ENCODE results near the gene GNB2. TPM values are rescaled to one million over a fixed set of nuclear protein-coding genes. Genes with fewer than 3 reads are reported as not detected.
"Not testable (repeated sequence)": the region's sequence is repeated elsewhere in the genome, so short reads cannot be mapped to it uniquely, and the experiment has no call there.

GNB2 gene
- total RNA-seq, 1 donor from 2014 or later = 208 TPM

GRCh38 chr7:100714725-100715124 lies 41.2 kb downstream of the GNB2 start:
- intact Hi-C loops (cut with DNase I) = no loop called here
- ATAC-seq = no peak
- TF ChIP-seq CTCF (IDR thresholded peaks at IDR 0.05) = no peak

GRCh38 chr7:100717073-100717472 lies 43.5 kb downstream of the GNB2 start:
- H3K27ac ChIP-seq; H3K4me1 ChIP-seq; H3K9me3 ChIP-seq; intact Hi-C loops (cut with DNase I); H3K36me3 ChIP-seq; DNase-seq; ATAC-seq; H3K4me3 ChIP-seq: not testable (repeated sequence)
- H3K27me3 ChIP-seq = peaks cover 31% of the 10 kb centered on the region

More at GRCh38 chr7:100714725-100715124, 41.2 kb downstream of the GNB2 start:
- no peaks in the 10 kb centered on the region for H3K9me3 ChIP-seq
- H3K36me3 ChIP-seq = no peaks in the 10 kb centered on the region
- DNase-seq = no peak
- no peak overlapping the region for H3K4me3 ChIP-seq
- no peaks in the 10 kb centered on the region for H3K4me1 ChIP-seq
- no peak overlapping the region for H3K27ac ChIP-seq
- H3K27me3 ChIP-seq = peaks cover 8% of the 10 kb centered on the region

GRCh38 chr7:100719523-100720278 lies 46.2 kb downstream of the GNB2 start:
- Histone ChIP-seq H3K9me3 (no peaks in the 10 kb centered on the region), H3K4me3 (no peak overlapping the region), H3K27ac (no peak overlapping the region), H3K27me3 (peaks cover 42% of the 10 kb centered on the region), H3K4me1 (no peaks in the 10 kb centered on the region), H3K36me3 (no peaks in the 10 kb centered on the region)
- intact Hi-C loops (cut with DNase I) = no loop called here
- TF ChIP-seq CTCF (IDR thresholded peaks at IDR 0.05) = no peak
- ATAC-seq (no peak), DNase-seq (no peak)

- Histone ChIP-seq H3K9me3 (no peaks in the 10 kb centered on the region), H3K4me3 (no peak within 1 kb of the TSS), H3K27ac (no peak within 1 kb of the TSS), H3K27me3 (peaks cover 42% of the 10 kb centered on the region), H3K36me3 (no peaks in the 10 kb centered on the region), H3K4me1 (no peaks in the 10 kb centered on the region)
- ATAC-seq (no peak), DNase-seq (no peak)
- intact Hi-C loops (cut with DNase I) = no loop called here
- TF ChIP-seq CTCF (IDR thresholded peaks at IDR 0.05) = no peak
Measured at GRCh38 chr7:100720279-100720670, 46.7 kb downstream of the GNB2 start, which contains the start of gene EPO. Gene EPO, plus strand, starts transcription at chr7:100720468. Its CDS starts 513 bp downstream, at chr7:100720981.

GRCh38 chr7:100720671-100721504 lies 47.3 kb downstream of the GNB2 start:
- intact Hi-C loops (cut with DNase I) = no loop called here
- H3K9me3 ChIP-seq = no peaks in the 10 kb centered on the region
- H3K27ac ChIP-seq = no peak overlapping the region
- no peak for DNase-seq
- no peak overlapping the region for H3K4me3 ChIP-seq
- H3K27me3 ChIP-seq = peaks cover 42% of the 10 kb centered on the region
- H3K36me3 ChIP-seq = no peaks in the 10 kb centered on the region
- TF ChIP-seq CTCF (IDR thresholded peaks at IDR 0.05) = no peak
- H3K4me1 ChIP-seq = no peaks in the 10 kb centered on the region
- no peak for ATAC-seq

GRCh38 chr7:100721505-100721812 lies 47.9 kb downstream of the GNB2 start:
- intact Hi-C loops (cut with DNase I) = no loop called here
- Histone ChIP-seq H3K4me1 (no peaks in the 10 kb centered on the region), H3K36me3 (no peaks in the 10 kb centered on the region), H3K4me3 (no peak overlapping the region), H3K27me3 (peaks cover 42% of the 10 kb centered on the region), H3K27ac (no peak overlapping the region), H3K9me3 (no peaks in the 10 kb centered on the region)
- ATAC-seq (no peak), DNase-seq (no peak)
- TF ChIP-seq CTCF (IDR thresholded peaks at IDR 0.05) = no peak
